ENCODE measurements around the gene KRT222. TPM values are rescaled to one million over a fixed set of nuclear protein-coding genes. Genes with fewer than 3 reads are reported as not detected.
A peak's percentile ranks its signal among the peaks of the same experiment; 100 is the strongest.

Gene KRT222
- total and polyA plus RNA-seq, 2 of the 13 experiments (the other 11 are each of a cell fraction or from before 2014, with no cell fraction given) = not detected

DNA sequence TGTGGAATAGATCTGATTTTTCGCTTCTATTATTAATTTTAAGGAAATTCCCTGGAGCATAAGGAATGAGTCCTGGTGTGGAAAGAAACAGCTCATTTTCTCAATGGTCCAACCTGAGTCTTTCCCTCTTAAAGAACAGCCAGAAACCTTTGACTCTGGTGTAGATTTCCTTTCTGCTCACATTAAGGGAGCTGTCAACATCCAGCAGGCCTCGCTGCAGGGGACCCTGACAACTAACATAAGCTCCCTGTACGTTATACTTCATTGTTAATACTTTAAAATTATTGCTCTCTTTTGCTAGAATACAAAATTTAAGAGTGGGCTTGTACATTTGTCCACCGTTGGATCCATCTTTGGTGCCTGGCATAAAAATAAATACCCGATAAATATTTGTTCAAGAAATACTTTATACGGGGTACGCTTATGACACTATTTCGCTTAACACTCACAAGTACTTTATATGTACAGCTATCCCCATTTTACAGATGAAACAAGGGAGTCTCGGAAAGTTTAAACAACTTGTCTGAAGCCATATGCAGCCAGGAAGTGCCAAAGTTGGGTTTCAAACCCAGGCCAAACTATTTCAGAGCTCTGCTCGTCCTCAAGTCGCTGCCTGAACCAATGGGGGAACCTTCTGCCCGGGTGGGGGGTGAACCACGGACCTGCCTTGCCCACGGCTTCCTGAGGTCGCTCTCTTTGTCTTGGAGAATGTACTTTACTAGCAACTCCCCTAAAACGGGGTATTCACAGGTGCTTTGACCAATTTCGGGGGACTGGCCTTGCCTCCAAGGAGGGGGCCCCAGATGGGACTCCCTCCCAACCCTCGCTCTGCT lies 18.0 kb downstream of the KRT222 start (continued):
- TF ChIP-seq ZNF225 (CRISPR knock-in tag; IDR thresholded peaks at IDR 0.05) = no peak
- TF ChIP-seq MZF1 (CRISPR knock-in tag; IDR thresholded peaks at IDR 0.05; ENCODE audit: borderline replicate concordance) = no peak
- TF ChIP-seq, protein P1, sequence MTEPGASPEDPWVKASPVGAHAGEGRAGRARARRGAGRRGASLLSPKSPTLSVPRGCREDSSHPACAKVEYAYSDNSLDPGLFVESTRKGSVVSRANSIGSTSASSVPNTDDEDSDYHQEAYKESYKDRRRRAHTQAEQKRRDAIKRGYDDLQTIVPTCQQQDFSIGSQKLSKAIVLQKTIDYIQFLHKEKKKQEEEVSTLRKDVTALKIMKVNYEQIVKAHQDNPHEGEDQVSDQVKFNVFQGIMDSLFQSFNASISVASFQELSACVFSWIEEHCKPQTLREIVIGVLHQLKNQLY (CRISPR knock-in tag; IDR thresholded peaks at IDR 0.05) = no peak
- no peak for TF ChIP-seq TAF1 (CRISPR knock-in tag; IDR thresholded peaks at IDR 0.05)
- TF ChIP-seq SRY (CRISPR knock-in tag; IDR thresholded peaks at IDR 0.05) = no peak
- TF ChIP-seq SNAPC2 (CRISPR knock-in tag; IDR thresholded peaks at IDR 0.05) = peak; percentile 27; the same call in 1 of the 2 replicates
- TF ChIP-seq ZNF460 (CRISPR knock-in tag; IDR thresholded peaks at IDR 0.05; ENCODE audit: borderline replicate concordance) = no peak
- TF ChIP-seq, protein P2, sequence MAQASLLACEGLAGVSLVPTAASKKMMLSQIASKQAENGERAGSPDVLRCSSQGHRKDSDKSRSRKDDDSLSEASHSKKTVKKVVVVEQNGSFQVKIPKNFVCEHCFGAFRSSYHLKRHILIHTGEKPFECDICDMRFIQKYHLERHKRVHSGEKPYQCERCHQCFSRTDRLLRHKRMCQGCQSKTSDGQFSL (CRISPR knock-in tag; IDR thresholded peaks at IDR 0.05) = peak; percentile 84
- TF ChIP-seq POLR2AphosphoS5 (IDR thresholded peaks at IDR 0.05; ENCODE audit: low read depth, low read length) = no peak
- TF ChIP-seq KAT8 (CRISPR knock-in tag; IDR thresholded peaks at IDR 0.05) = no peak
- no peak for TF ChIP-seq ARHGAP35 (CRISPR knock-in tag; IDR thresholded peaks at IDR 0.05; ENCODE audit: borderline replicate concordance)
- TF ChIP-seq PAWR (CRISPR knock-in tag; IDR thresholded peaks at IDR 0.05; ENCODE audit: borderline replicate concordance) = no peak
- TF ChIP-seq, protein P3, sequence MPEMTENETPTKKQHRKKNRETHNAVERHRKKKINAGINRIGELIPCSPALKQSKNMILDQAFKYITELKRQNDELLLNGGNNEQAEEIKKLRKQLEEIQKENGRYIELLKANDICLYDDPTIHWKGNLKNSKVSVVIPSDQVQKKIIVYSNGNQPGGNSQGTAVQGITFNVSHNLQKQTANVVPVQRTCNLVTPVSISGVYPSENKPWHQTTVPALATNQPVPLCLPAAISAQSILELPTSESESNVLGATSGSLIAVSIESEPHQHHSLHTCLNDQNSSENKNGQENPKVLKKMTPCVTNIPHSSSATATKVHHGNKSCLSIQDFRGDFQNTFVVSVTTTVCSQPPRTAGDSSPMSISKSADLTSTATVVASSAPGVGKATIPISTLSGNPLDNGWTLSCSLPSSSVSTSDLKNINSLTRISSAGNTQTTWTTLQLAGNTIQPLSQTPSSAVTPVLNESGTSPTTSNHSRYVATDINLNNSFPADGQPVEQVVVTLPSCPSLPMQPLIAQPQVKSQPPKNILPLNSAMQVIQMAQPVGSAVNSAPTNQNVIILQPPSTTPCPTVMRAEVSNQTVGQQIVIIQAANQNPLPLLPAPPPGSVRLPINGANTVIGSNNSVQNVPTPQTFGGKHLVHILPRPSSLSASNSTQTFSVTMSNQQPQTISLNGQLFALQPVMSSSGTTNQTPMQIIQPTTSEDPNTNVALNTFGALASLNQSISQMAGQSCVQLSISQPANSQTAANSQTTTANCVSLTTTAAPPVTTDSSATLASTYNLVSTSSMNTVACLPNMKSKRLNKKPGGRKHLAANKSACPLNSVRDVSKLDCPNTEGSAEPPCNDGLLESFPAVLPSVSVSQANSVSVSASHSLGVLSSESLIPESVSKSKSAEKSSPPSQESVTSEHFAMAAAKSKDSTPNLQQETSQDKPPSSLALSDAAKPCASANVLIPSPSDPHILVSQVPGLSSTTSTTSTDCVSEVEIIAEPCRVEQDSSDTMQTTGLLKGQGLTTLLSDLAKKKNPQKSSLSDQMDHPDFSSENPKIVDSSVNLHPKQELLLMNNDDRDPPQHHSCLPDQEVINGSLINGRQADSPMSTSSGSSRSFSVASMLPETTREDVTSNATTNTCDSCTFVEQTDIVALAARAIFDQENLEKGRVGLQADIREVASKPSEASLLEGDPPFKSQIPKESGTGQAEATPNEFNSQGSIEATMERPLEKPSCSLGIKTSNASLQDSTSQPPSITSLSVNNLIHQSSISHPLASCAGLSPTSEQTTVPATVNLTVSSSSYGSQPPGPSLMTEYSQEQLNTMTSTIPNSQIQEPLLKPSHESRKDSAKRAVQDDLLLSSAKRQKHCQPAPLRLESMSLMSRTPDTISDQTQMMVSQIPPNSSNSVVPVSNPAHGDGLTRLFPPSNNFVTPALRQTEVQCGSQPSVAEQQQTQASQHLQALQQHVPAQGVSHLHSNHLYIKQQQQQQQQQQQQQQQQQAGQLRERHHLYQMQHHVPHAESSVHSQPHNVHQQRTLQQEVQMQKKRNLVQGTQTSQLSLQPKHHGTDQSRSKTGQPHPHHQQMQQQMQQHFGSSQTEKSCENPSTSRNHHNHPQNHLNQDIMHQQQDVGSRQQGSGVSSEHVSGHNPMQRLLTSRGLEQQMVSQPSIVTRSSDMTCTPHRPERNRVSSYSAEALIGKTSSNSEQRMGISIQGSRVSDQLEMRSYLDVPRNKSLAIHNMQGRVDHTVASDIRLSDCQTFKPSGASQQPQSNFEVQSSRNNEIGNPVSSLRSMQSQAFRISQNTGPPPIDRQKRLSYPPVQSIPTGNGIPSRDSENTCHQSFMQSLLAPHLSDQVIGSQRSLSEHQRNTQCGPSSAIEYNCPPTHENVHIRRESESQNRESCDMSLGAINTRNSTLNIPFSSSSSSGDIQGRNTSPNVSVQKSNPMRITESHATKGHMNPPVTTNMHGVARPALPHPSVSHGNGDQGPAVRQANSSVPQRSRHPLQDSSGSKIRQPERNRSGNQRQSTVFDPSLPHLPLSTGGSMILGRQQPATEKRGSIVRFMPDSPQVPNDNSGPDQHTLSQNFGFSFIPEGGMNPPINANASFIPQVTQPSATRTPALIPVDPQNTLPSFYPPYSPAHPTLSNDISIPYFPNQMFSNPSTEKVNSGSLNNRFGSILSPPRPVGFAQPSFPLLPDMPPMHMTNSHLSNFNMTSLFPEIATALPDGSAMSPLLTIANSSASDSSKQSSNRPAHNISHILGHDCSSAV (CRISPR knock-in tag; IDR thresholded peaks at IDR 0.05; ENCODE audit: borderline replicate concordance) = no peak
- TF ChIP-seq ZNF607 (CRISPR knock-in tag; IDR thresholded peaks at IDR 0.05; ENCODE audit: borderline replicate concordance) = 0 out of 2 replicates have a peak, but pooled peaks have one; percentile 12
- TF ChIP-seq PHF21A (CRISPR knock-in tag; IDR thresholded peaks at IDR 0.05) = no peak
- TF ChIP-seq ZMYM4 (CRISPR knock-in tag; IDR thresholded peaks at IDR 0.05) = peak; percentile 5; the same call in 1 of the 2 replicates
- TF ChIP-seq, protein P4, sequence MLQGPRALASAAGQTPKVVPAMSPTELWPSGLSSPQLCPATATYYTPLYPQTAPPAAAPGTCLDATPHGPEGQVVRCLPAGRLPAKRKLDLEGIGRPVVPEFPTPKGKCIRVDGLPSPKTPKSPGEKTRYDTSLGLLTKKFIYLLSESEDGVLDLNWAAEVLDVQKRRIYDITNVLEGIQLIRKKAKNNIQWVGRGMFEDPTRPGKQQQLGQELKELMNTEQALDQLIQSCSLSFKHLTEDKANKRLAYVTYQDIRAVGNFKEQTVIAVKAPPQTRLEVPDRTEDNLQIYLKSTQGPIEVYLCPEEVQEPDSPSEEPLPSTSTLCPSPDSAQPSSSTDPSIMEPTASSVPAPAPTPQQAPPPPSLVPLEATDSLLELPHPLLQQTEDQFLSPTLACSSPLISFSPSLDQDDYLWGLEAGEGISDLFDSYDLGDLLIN (CRISPR knock-in tag; IDR thresholded peaks at IDR 0.05; ENCODE audit: borderline replicate concordance) = 0 out of 2 replicates have a peak, but pooled peaks have one; percentile 2
- TF ChIP-seq ZNF317 (CRISPR knock-in tag; IDR thresholded peaks at IDR 0.05) = no peak

Data from HepG2 (cell line).